GM12892 (cell line): ENCODE data around the gene TSNAX.

Experiments
- POLR2A ChIP-seq: IDR thresholded peaks from 2 replicates; pipeline ENCODE4 v1.6.1; 2011; ENCODE audit warnings: low read depth, low read length, control low read depth
- POLR2AphosphoS5 ChIP-seq: IDR thresholded peaks from 2 replicates; pipeline ENCODE4 v1.6.1; 2011; ENCODE audit warnings: low read depth, low read length, control low read depth
- TAF1 ChIP-seq: IDR thresholded peaks from 2 replicates; pipeline ENCODE4 v1.6.1; 2011; ENCODE audit warnings: low read depth, mild to moderate bottlenecking, control low read depth, low read length, borderline replicate concordance

GRCh38 chr1:231604276-231604621, 75.8 kb downstream of the TSNAX start:
- no peak for TF ChIP-seq POLR2A
- no peak for TF ChIP-seq TAF1
- no peak for TF ChIP-seq POLR2AphosphoS5
